GM10266 (cell line): ENCODE data around the gene TMEM229A.
"Not testable (repeated sequence)": the region's sequence is repeated elsewhere in the genome, so short reads cannot be mapped to it uniquely, and the experiment has no call there.

ENCODE experiments used
- DNase-seq: peaks from one replicate; pipeline ENCODE4 v3.0.0; 2012; ENCODE audit errors: extremely low spot score
- CTCF ChIP-seq: IDR thresholded peaks from 2 replicates; pipeline ENCODE4 v1.5.1; 2012; ENCODE audit warnings: mild to moderate bottlenecking, low read depth; ENCODE audit not compliant: control insufficient read depth, insufficient read depth; ENCODE audit errors: missing control alignments

Gene TMEM229A

DNA sequence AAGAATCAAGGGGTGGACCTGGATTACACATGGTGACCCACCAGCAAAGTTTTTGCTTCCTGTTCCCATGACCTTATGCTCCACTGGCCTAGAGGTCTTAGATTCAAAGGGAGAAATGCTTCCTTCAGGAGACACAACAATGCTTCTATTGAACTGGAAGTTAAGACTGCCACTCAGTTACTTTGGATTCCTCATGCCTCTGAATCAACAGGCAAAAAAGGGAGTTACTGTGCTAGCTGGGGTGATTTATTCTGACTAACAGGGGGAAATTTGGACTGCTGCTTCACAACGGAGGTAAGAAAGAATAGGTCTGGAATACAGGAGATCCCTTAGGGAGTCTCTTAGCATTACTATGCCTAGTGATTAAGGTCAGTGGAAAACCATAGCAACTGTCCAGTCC, 10.3 kb downstream of the TMEM229A start:
- DNase-seq: no peak
- TF ChIP-seq CTCF: no peak

DNA sequence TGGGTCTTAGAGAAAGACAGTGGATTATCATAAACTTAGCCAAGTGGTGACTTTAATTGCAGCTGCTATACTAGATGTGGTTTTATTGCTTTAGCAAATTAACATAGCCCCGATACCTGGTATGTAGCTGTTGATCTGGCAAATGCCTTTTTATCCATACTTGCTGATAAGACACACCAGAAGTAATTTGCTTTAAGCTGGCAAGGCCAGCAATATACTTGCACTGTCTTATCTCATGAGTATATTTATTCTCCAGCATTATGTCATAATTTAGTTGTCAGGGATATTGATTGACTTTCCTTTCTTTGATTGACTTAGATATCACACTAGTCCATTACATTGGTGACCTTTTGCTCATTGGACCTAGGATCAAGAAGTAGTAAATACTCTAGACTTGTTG, 12.8 kb downstream of the TMEM229A start:
- no peak for TF ChIP-seq CTCF
- no peak for DNase-seq

GRCh38 chr7:124013306-124013705, 19.6 kb downstream of the TMEM229A start:
- no peak for DNase-seq

GRCh38 chr7:124012864-124013263, 20.0 kb downstream of the TMEM229A start:
- no peak for DNase-seq
- TF ChIP-seq CTCF: no peak

More at GRCh38 chr7:124013306-124013705, 19.6 kb downstream of the TMEM229A start:
- no peak for TF ChIP-seq CTCF

DNA sequence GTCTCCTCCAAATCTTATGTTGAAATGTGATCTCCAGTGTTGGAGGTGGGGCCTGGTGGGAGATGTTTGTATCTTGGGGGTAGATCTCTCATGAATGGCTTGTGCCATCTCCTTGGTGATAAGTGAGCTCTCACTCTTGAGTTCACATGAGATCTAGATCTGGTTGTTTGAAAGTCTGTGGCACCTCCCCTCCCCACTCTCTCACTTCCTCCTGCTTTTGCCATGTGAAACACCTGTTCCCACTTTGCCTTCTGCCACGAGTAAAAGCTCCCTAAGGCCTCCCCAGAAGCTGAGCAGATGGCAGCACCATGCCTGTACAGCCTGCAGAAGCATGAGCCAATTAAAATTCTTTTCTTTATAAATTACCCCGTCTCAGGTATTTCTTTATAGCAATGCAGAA, 23.5 kb downstream of the TMEM229A start:
- no peak for TF ChIP-seq CTCF
- DNase-seq: no peak

DNA sequence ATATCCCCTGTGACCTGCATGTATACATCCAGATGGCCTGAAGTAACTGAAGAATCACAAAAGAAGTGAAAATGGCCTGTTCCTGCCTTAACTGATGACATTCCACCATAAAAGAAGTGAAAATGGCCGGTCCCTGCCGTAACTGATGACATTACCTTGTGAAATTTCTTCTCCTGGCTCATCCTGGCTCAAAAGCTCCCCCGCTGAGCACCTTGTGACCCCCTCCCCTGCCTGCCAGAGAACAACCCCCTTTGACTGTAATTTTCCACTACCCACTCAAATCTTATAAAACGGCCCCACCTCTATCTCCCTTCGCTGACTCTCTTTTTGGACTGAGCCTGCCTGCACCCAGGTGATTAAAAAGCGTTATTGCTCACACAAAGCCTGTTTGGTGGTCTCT, 24.6 kb downstream of the TMEM229A start:
- not testable (repeated sequence) for DNase-seq

GRCh38 chr7:123999703-124000102, 33.2 kb downstream of the TMEM229A start:
- no peak for TF ChIP-seq CTCF
- no peak for DNase-seq

DNA sequence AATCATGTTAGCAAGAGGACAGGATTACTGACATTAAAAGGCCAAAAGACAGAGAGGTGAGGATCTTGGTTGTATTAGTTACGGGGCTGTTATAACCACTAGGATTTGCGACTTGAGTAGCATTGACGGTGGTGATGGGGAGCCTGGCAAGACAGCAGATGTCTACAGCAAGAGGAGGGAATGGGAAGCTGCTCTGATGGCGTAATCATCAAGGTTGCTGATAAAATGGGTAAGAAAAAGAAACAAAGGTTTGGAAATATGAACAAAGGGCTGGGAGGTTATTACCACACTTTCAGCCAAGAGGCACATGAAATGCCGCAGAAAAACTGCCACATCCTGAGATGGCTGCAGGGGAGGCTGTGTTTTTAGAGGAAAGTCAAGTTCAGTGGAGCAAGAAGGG, 33.9 kb downstream of the TMEM229A start:
- DNase-seq: no peak
- TF ChIP-seq CTCF: no peak
